ENCODE results near the gene FMNL1. TPM values are rescaled to one million over a fixed set of nuclear protein-coding genes. Genes with fewer than 3 reads are reported as not detected.

Gene FMNL1
- total RNA-seq, 1 experiment from 2014 or later, result 3.0 TPM

DNA sequence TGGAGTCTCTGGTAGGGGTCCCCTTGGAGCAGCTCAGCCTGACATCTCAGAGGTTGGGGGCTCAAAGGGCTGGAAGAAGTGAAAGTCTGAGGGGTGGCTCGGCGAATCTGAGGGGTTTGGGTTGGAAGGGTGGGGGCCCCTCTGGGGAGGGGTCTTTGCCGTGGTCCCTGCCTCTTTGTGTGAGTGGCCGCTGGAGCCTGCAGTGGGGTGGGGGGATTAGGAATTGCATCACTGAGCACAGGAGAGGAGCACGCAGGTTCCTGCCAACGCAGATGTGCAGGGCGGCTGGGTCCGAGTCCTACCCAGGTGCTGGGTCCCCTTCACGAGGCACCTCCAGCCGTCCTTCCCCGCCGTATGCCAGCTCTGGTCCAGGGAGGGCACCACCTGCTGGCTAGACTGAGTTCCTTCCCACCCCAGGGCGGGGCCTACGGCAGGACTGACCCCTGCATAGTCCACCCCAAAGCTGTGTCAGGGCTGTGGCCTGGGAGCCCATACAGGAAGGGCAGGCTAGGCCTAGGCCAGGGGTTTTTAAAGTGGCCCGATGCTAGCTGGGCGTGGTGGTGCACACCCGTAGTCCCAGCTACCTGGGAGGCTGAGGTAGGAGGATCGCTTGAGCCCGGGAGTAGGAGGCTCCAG, 9.9 kb downstream of the FMNL1 start:
- ChIA-PET CTCF (interaction anchor here (0.5 to 2.6 kb wide), 6 partner anchors 12 to 194 kb away, joined by 3 to 23 read pairs (median 5); partner anchors contain the start of gene ACBD4), POLR2A (interaction anchor here (1.0 kb wide), 1 partner anchor 34 kb away, joined by 3 read pairs; no protein-coding TSS in a partner anchor)
- no peaks in the 10 kb centered on the region for H3K27me3 ChIP-seq (replicated peaks; ENCODE audit: control insufficient read depth, insufficient read depth, low read length)
- no peaks in the 10 kb centered on the region for H3K36me3 ChIP-seq (ENCODE audit: control insufficient read depth, insufficient read depth, low read length)
- peaks cover 4% of the 10 kb centered on the region for H3K27me3 Mint-ChIP-seq (ENCODE audit: insufficient read depth, unreplicated experiment)
- H3K4me3 ChIP-seq (ENCODE audit: low read depth, low read length), result no peak overlapping the region
- TF ChIP-seq, protein P1, sequence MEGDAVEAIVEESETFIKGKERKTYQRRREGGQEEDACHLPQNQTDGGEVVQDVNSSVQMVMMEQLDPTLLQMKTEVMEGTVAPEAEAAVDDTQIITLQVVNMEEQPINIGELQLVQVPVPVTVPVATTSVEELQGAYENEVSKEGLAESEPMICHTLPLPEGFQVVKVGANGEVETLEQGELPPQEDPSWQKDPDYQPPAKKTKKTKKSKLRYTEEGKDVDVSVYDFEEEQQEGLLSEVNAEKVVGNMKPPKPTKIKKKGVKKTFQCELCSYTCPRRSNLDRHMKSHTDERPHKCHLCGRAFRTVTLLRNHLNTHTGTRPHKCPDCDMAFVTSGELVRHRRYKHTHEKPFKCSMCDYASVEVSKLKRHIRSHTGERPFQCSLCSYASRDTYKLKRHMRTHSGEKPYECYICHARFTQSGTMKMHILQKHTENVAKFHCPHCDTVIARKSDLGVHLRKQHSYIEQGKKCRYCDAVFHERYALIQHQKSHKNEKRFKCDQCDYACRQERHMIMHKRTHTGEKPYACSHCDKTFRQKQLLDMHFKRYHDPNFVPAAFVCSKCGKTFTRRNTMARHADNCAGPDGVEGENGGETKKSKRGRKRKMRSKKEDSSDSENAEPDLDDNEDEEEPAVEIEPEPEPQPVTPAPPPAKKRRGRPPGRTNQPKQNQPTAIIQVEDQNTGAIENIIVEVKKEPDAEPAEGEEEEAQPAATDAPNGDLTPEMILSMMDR (IDR thresholded peaks at IDR 0.05; ENCODE audit: insufficient read depth in 1 of 2, low read depth in 1 of 2, low read length in 1 of 2, severe bottlenecking in 1 of 2, unreplicated experiment in 1 of 2), result peak; percentile 48 to 53
- no peaks in the 10 kb centered on the region for H3K9me3 Mint-ChIP-seq (ENCODE audit: unreplicated experiment)
- H3K4me3 Mint-ChIP-seq (ENCODE audit: unreplicated experiment), result no peak overlapping the region
- no TSS peak for BruUV-seq (replicated peaks)
- intact Hi-C loops (cut with micrococcal nuclease; ENCODE audit: unreplicated experiment), result loop anchor here (5.0 kb wide), 1 partner anchor 196 kb away; no protein-coding TSS in a partner anchor
- H3K4me1 ChIP-seq, result peaks cover 18% of the 10 kb centered on the region
- no peaks in the 10 kb centered on the region for H3K9me3 ChIP-seq
- H3K36me3 Mint-ChIP-seq (ENCODE audit: insufficient read depth, unreplicated experiment), result no peaks in the 10 kb centered on the region
- no peak overlapping the region for H3K27ac Mint-ChIP-seq (ENCODE audit: unreplicated experiment)
- no peaks in the 10 kb centered on the region for H3K4me1 Mint-ChIP-seq (ENCODE audit: low read depth, unreplicated experiment)
- DNase-seq, result peak; percentile 67 to 69

DNA sequence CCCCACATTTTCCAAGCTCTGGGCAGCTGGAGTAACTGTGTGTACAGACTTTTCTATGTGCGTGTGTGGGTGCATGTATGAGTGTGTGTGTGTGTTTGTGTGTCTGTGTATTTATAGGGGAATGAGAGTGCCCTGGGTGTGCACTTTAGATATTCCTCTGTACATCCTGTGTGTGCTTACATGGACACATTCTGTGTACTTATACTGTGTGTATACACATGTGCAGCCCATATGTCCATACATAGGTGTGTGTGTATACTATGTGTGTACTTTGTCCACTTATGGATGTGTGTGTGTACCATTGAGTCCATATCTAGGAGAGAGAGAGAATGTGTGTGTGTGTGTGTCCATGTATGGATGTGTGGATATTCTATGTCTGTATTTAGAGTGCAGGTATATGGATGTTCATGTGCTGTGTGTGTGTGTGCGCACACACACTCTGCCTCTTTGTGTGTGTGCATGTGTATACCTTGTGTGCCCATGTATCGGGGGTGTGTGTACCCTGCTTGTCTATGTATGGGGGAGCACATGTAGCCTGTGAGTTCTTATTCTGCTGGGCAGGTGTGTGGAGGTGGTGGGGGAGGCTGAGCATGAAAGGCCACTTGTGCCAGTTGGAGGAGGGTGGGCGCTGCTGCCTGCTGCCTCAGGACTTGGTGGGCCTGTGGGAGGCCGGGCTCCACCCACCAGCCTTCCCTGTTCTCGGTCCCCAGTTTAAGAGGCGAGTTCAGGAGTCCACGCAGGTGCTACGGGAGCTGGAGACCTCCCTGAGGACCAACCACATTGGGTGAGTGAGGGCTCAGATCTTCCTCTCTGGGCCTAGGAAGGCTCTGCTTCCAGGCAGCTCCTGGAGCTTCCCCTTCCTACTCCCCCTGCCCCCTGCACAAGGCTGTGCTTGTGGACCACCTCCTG, 11.1 kb downstream of the FMNL1 start:
- Mint-ChIP-seq H3K4me1 (ENCODE audit: low read depth, unreplicated experiment) (no peaks in the 10 kb centered on the region), H3K27ac (ENCODE audit: unreplicated experiment) (no peak overlapping the region), H3K4me3 (ENCODE audit: unreplicated experiment) (no peak overlapping the region), H3K27me3 (ENCODE audit: insufficient read depth, unreplicated experiment) (peaks cover 4% of the 10 kb centered on the region), H3K9me3 (ENCODE audit: unreplicated experiment) (no peaks in the 10 kb centered on the region), H3K36me3 (ENCODE audit: insufficient read depth, unreplicated experiment) (no peaks in the 10 kb centered on the region)
- intact Hi-C loops (cut with micrococcal nuclease; ENCODE audit: unreplicated experiment), result loop anchor here (5.0 kb wide), 1 partner anchor 195 kb away; no protein-coding TSS in a partner anchor
- Histone ChIP-seq H3K4me3 (ENCODE audit: low read depth, low read length) (no peak overlapping the region), H3K36me3 (ENCODE audit: control insufficient read depth, insufficient read depth, low read length) (no peaks in the 10 kb centered on the region), H3K9me3 (no peaks in the 10 kb centered on the region), H3K4me1 (peaks cover 18% of the 10 kb centered on the region), H3K27me3 (replicated peaks; ENCODE audit: control insufficient read depth, insufficient read depth, low read length) (no peaks in the 10 kb centered on the region)
- TF ChIP-seq, protein P1 (IDR thresholded peaks at IDR 0.05; ENCODE audit: insufficient read depth in 1 of 2, low read depth in 1 of 2, low read length in 1 of 2, severe bottlenecking in 1 of 2, unreplicated experiment in 1 of 2), result no peak
- BruUV-seq (replicated peaks), result no TSS peak
- no peak for DNase-seq
- ChIA-PET CTCF (interaction anchor here (0.5 to 2.6 kb wide), 4 partner anchors 15 to 193 kb away, joined by 4 to 21 read pairs (median 5); partner anchors contain the start of gene ACBD4), POLR2A (interaction anchor here (0.5 kb wide), 1 partner anchor 192 kb away, joined by 3 read pairs; no protein-coding TSS in a partner anchor)

DNA sequence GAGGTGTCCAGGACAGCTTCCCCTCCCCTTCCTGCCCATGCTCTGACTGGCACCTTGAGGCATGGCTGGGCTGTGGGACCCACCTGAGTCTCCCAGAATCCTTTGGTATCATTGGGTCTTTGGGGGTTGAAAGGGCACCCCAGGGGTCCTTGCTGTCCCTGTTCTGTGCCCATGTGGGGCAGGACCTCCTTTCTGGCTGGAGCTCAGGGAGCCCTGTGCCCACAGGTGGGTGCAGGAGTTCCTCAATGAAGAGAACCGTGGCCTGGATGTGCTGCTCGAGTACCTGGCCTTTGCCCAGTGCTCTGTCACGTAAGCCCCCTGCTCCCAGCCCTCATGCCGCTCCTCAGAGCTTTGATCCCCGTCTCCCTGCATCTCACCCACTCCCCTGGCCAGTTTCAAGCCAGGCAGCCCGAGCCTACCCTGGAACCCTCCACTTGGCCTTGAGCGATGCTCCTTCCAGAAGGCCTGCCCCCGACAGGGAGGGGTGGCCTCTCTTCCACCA, 11.8 kb downstream of the FMNL1 start:
- no TSS peak for BruUV-seq (replicated peaks)
- peaks cover 4% of the 10 kb centered on the region for H3K27me3 Mint-ChIP-seq (ENCODE audit: insufficient read depth, unreplicated experiment)

More for the DNA sequence above, 11.8 kb downstream of the FMNL1 start:
- intact Hi-C loops (cut with micrococcal nuclease; ENCODE audit: unreplicated experiment), result loop anchor here (5.0 kb wide), 1 partner anchor 194 kb away; no protein-coding TSS in a partner anchor
- no peak for DNase-seq
- TF ChIP-seq, protein P1 (IDR thresholded peaks at IDR 0.05; ENCODE audit: insufficient read depth in 1 of 2, low read depth in 1 of 2, low read length in 1 of 2, severe bottlenecking in 1 of 2, unreplicated experiment in 1 of 2), result no peak
- H3K4me3 Mint-ChIP-seq (ENCODE audit: unreplicated experiment), result no peak overlapping the region
- ChIA-PET CTCF (no interaction called here), POLR2A (no interaction called here)
- H3K36me3 ChIP-seq (ENCODE audit: control insufficient read depth, insufficient read depth, low read length), result no peaks in the 10 kb centered on the region
- no peak overlapping the region for H3K4me3 ChIP-seq (ENCODE audit: low read depth, low read length)
- no peaks in the 10 kb centered on the region for H3K27me3 ChIP-seq (replicated peaks; ENCODE audit: control insufficient read depth, insufficient read depth, low read length)
- no peaks in the 10 kb centered on the region for H3K9me3 Mint-ChIP-seq (ENCODE audit: unreplicated experiment)
- H3K9me3 ChIP-seq, result no peaks in the 10 kb centered on the region
- no peak overlapping the region for H3K27ac Mint-ChIP-seq (ENCODE audit: unreplicated experiment)
- no peaks in the 10 kb centered on the region for H3K36me3 Mint-ChIP-seq (ENCODE audit: insufficient read depth, unreplicated experiment)
- no peaks in the 10 kb centered on the region for H3K4me1 Mint-ChIP-seq (ENCODE audit: low read depth, unreplicated experiment)
- peaks cover 16% of the 10 kb centered on the region for H3K4me1 ChIP-seq
